ENCODE results near the gene CALML6.
"Not testable (repeated sequence)": the region's sequence is repeated elsewhere in the genome, so short reads cannot be mapped to it uniquely, and the experiment has no call there.

The CALML6 gene, protein sequence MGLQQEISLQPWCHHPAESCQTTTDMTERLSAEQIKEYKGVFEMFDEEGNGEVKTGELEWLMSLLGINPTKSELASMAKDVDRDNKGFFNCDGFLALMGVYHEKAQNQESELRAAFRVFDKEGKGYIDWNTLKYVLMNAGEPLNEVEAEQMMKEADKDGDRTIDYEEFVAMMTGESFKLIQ

GRCh38 chr1:1914971-1915692 lies at the start of gene CALML6:
CALML6 (plus strand) TSS chr1:1915260; CDS start chr1:1915281, 21 bp downstream.
- DNase-seq (ENCODE audit: low read depth, low spot score), result no peak

DNA sequence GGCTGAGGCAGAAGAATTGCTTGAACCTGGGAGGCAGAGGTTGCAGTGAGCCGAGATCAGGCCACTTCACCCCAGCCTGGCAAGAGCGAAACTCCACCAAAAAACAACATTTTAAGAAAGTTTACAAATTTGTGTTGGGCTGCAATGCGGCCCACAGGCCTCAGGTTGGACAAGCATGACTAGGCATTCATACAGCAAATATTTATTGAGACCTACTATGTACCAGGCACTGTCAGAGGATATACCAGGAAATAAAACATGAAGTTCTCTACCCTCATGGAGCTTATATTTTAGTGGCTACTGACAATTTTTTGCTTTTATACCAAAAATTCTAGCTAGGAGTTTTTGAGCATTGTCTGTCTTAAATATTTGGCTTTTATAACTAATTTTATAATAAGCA lies 47.9 kb upstream of the CALML6 start:
- no peak for DNase-seq (ENCODE audit: low read depth, low spot score)

GRCh38 chr1:1869469-1869868 lies 45.6 kb upstream of the CALML6 start:
- no peak for DNase-seq (ENCODE audit: low read depth, low spot score)

DNA sequence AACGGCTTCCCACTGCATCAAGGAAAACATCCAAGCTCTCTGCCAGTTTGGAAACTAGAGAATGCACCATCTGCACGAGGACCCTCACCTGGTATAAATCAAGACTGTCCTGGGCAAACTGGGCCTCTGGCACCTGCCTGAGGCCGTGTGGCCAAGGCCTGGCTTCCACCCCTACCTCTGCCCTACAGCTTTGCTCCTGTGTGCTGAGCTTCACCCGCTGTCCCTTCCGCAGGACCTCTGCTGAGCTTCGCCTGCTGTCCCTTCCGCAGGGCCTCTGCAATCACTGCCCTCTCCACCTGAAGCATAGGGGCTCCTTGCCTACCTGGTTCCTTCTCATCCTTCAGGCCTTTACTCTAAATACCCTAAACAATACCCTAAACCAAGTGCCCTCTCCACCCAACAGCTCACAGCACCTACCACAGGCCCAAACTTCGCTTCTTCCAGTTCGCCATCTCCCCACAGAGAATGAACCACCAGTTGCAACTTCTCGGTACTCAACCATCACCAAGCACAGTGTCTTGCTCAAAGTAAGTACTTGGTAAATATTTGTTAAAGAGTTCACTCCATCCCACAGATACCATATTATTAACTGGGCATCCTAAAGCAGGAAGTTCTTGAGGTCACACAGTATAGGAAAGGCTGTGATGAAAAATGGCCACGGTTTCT lies 42.6 kb upstream of the CALML6 start:
- DNase-seq (ENCODE audit: low read depth, low spot score), result no peak

DNA sequence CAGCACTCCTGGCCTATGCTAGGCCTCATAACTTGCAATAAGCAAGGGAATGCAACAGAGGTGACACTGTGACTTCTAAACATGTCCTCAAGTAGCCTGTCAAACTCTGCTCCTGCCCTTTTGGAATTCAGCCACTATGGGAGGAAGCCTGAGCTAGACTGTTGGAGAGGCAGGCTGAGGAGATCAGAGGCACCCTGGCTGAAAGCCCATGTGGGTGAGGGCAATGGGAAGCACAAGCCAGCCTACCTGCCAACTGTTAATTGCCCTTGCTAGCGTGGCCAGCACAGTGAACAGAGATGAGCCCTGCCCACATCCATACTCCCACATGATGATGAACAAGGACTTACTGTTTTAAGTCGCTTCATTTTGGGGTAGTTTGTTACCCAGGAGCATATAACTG lies 41.9 kb upstream of the CALML6 start:
- DNase-seq (ENCODE audit: low read depth, low spot score), result peak; percentile 28

GRCh38 chr1:1874901-1875300 lies 40.2 kb upstream of the CALML6 start:
- DNase-seq (ENCODE audit: low read depth, low spot score), result no peak

- DNase-seq (ENCODE audit: low read depth, low spot score), result no peak
Measured at GRCh38 chr1:1875932-1876331, 39.1 kb upstream of the CALML6 start.

- peak; percentile 73 for DNase-seq (ENCODE audit: low read depth, low spot score)
Measured at GRCh38 chr1:1876335-1876930, 38.6 kb upstream of the CALML6 start.

- DNase-seq (ENCODE audit: low read depth, low spot score), result no peak
Measured at GRCh38 chr1:1877865-1878436, 37.1 kb upstream of the CALML6 start.

GRCh38 chr1:1879942-1880341 lies 35.1 kb upstream of the CALML6 start:
- DNase-seq (ENCODE audit: low read depth, low spot score), result no peak

- DNase-seq (ENCODE audit: low read depth, low spot score), result no peak
Measured at GRCh38 chr1:1880617-1881312, 34.3 kb upstream of the CALML6 start.

DNA sequence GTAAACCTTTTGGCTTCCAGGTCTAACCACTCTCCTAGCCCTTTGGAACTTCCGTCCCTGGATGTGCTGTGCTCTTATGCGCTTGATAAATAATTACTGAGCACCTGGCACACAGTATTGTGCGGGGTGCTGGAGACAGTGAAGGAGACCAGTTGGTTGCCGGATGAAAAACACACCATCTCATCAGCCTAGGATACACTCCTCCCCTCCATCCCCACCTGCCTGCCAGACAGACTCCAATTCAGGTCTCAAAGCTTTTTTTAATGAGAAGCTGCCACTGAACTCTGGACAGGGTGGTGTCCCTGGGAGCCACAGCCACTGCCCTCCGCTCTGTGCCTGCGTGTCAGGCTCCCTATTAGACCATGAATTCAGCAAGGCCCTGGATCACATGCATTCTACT lies 33.3 kb upstream of the CALML6 start:
- no peak for DNase-seq (ENCODE audit: low read depth, low spot score)

DNA sequence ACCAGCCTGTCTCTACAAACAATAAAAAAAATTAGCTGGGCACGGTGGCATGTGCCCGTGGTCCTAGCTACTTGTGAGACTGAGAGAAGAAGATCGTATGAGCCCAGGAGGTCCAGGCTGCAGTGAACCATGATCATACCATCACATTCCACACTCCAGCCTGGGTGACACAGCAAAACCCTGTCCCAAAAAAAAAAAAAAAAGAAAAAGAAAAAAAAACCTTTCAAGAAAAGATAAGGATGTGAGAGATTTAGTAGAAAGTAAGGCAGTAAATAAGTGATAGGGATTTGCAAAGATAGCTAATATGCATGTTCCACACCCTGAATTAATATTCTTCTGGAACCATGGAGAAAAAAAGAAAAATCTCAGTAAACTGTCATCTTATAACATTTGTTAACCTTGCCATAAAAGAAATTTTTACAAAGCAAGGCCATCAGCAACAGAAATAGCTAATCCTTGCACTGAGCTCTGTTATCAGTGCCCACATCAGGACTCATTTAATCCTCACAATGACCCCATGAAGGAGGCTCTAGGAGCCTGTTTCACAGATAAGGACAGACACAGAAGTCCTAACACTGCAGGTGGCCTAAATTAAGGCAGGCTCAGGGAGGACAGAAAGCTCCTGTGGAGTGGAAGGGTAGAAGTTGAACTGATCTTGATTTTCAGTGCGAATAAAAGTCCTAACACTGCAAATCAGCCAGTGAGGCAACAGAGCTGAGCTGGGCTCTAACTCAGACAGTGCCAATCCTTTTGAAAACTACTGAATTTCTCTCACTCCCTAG lies 31.8 kb upstream of the CALML6 start:
- peak; percentile 34 for DNase-seq (ENCODE audit: low read depth, low spot score)

DNA sequence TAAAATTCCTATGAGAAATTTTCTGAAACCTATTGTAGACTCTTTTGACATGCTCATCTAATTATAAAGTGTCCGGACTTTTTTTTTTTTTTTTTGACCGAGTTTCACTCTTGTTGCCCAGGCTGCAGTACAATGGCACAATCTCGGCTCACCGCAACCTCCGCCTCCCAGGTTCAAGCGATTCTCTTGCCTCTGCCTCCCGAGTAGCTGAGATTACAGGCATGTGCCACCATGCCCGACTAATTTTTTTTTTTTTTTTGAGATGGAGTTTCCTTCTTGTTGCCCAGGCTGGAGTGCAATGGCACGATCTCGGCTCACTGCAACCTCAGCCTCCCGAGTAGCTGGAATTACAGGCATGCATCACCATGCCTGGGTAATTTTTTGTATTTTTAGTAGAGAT lies 31.2 kb upstream of the CALML6 start:
- DNase-seq (ENCODE audit: low read depth, low spot score), result not testable (repeated sequence)

DNA sequence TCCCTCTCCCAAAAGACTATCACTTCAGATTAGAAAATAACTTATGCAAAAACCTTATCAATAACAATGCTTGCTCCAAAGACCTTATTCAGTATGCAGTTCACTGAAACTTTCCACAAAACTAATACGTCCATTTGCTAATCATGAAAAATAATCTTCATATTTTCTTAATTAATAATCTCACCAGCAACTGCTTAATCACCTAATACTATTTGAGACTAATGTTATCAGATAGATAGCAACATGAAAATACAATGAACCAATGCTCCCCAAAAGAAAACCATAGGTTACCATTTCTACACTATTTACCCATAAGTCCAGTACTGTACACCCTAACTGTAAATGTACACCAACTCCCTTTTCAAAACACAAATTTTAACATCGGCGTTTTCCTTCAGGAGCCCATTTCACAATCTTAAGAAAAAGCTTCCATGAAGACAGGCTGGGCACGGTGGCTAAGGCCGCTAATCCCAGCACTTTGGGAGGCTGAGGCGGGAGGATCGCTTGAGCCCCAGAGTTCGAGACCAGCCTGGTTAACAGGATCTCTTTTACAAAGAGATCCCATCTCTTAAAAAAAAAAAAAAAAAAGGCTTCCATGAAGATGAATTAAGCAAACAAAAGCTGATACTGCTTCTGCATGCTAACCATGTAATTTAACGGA lies 25.8 kb upstream of the CALML6 start:
- DNase-seq (ENCODE audit: low read depth, low spot score), result no peak

DNA sequence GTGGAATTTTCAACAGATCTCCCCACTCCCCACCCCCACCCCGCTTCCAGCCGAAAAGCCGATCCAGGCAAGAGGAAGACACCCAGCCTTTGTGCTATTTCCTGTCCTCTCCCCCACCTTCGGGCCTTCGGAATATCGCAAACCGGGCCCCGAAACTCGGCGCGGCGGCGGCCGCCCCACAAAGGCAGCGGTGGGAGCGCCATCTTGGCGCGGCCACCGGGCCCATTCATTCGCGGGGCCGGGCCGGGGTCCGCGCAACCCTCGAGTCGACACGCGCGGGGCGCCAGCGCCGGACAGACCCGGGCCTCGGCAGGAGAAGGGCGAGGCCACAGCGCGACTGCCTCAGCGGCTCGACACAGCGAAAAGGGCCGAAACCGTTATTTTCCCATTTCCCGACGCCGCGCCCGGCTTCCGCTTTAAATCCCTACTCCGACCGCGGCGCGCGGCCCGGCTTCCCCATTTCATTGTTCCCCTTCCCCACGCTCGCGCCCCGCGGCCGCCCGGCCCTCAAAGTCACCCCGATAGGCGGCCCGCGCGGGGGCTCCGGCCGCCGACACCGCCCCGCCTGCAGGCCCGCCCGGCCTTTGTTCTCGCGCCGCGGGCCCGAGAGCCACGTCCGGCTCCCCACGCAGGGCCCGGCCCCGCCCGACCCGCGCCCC lies 25.1 kb upstream of the CALML6 start:
- peak; percentile 55 for DNase-seq (ENCODE audit: low read depth, low spot score)

GRCh38 chr1:1890506-1891348 lies 24.3 kb upstream of the CALML6 start, which contains the start of gene GNB1:
GNB1 (minus strand) TSS chr1:1891087; CDS start chr1:1825453, 65,634 bp downstream.
- DNase-seq (ENCODE audit: low read depth, low spot score), result peak; percentile 98

GRCh38 chr1:1891349-1892078 lies 23.5 kb upstream of the CALML6 start:
- peak; percentile 80 for DNase-seq (ENCODE audit: low read depth, low spot score)
